Measurements from ENCODE around the gene MFAP3L.

MFAP3L gene

DNA sequence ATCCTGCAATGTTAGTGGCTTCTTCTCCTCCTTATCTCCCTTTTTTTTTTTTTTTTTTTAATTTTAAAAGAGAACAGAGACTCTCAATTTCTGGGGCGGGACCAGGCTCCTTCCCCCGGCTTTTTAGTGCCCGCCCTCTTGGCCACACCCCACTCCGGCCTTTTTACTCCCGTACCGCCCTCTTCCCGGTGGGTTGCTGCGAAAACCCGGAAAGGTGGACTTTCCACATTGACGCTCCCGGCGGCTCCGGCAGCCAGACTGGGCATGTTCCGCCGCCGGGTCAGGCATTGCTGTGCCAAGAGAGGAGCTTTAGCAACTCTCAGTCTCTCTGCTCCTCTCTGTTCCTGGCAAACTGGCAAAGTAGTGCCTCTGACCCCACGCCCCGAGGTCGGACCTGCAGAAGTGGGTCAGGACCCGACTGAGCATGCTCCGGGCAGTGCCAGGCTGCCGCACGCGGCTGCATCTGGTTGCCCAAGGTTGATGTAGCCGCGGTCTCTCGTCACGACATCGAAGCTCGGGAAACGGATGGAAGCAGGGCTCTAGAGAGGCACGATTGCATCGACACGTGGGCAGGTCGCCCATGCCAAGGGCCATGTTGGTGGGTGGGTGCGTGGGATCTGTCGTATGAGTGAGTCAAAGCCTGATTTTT, 1.1 kb upstream of the MFAP3L start:
- TF ChIP-seq TAF1 (IDR thresholded peaks at IDR 0.05; ENCODE audit: low read depth, low read length) (no peak), POU2F2 (IDR thresholded peaks at IDR 0.05; ENCODE audit: low read depth, low read length) (no peak), POLR2AphosphoS5 (IDR thresholded peaks at IDR 0.05; ENCODE audit: low read depth, low read length) (no peak), PAX5 (IDR thresholded peaks at IDR 0.05; ENCODE audit: insufficient read depth, low read length, severe bottlenecking) (no peak), SPI1 (IDR thresholded peaks at IDR 0.05; ENCODE audit: low read depth, low read length) (no peak), POLR2A (IDR thresholded peaks at IDR 0.05; ENCODE audit: low read depth, low read length) (no peak)
- FAIRE-seq (peak; percentile 54), DNase-seq (ENCODE audit: insufficient read length, low spot score) (peak; percentile 74)

DNA sequence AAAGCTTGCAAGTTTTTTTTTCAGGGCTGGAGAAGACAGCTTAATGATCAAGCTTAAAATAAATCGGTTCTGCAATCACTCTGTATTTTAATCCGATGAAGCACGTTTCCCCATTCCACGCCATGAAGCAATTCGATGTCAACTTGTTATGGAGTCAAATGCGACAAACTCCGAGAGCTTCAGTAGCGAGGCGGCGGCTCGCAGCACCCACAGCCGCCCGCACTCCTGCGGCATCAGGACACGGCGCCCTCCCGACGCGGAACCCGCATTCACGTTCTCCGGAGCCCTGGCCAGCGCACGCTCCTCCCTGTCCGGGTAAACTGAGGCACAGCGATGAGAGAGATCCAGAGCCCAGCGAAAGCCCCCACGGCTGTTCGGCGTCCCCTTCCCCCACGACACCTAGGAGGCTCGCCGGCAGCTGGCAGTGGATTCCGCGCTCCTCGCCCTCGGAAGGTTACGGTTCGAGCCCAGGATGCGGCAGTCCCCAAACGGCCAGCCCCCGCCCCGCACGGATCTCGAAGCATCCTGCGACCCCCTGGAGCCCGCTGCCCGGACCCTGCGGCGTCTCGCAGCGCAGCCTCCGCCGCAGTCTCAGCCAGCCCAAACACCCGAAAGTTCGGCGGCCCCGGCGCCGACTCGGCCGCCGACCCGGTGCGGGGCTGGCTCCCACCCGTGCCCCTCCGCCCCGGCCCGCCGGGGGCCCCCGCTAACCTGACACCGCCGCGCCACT, 507 bp downstream of the MFAP3L start:
- no peak for FAIRE-seq
- no peak for TF ChIP-seq POLR2A (IDR thresholded peaks at IDR 0.05; ENCODE audit: low read depth, low read length)
- no peak for TF ChIP-seq TAF1 (IDR thresholded peaks at IDR 0.05; ENCODE audit: low read depth, low read length)
- TF ChIP-seq PAX5 (IDR thresholded peaks at IDR 0.05; ENCODE audit: insufficient read depth, low read length, severe bottlenecking) = no peak
- TF ChIP-seq SPI1 (IDR thresholded peaks at IDR 0.05; ENCODE audit: low read depth, low read length) = no peak
- no peak for TF ChIP-seq POU2F2 (IDR thresholded peaks at IDR 0.05; ENCODE audit: low read depth, low read length)
- no peak for TF ChIP-seq POLR2AphosphoS5 (IDR thresholded peaks at IDR 0.05; ENCODE audit: low read depth, low read length)
- no peak for DNase-seq (ENCODE audit: insufficient read length, low spot score)

DNA sequence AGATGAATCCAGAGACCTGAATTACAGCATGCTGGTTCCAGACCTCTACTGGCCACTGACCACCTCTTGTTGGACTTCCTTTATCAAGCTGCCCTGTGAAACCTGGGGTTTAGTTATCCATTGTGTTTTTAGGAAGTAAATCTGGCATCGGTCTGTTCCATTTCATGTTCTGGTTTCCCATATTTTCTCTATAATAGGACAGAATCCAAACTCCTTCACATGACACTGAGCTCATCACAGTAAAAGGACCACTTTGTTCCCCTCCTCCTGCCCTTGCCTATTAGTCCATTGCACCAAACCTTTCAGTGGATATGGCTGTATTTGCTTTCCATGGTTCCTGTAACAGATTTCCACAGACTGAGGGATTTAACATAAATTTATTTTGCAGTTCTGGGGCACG, 4.0 kb downstream of the MFAP3L start:
- TF ChIP-seq POLR2A (IDR thresholded peaks at IDR 0.05; ENCODE audit: low read depth, low read length) (no peak), TAF1 (IDR thresholded peaks at IDR 0.05; ENCODE audit: low read depth, low read length) (no peak)
- no peak for FAIRE-seq

GRCh38 chr4:170017252-170017651, 8.9 kb downstream of the MFAP3L start:
- no peak for DNase-seq (ENCODE audit: insufficient read length, low spot score)
- no peak for FAIRE-seq
- TF ChIP-seq POLR2A (IDR thresholded peaks at IDR 0.05; ENCODE audit: low read depth, low read length) (no peak), PAX5 (IDR thresholded peaks at IDR 0.05; ENCODE audit: insufficient read depth, low read length, severe bottlenecking) (no peak), POU2F2 (IDR thresholded peaks at IDR 0.05; ENCODE audit: low read depth, low read length) (no peak), SPI1 (IDR thresholded peaks at IDR 0.05; ENCODE audit: low read depth, low read length) (no peak), TAF1 (IDR thresholded peaks at IDR 0.05; ENCODE audit: low read depth, low read length) (no peak), POLR2AphosphoS5 (IDR thresholded peaks at IDR 0.05; ENCODE audit: low read depth, low read length) (no peak)

More for the DNA sequence above, 4.0 kb downstream of the MFAP3L start:
- no peak for DNase-seq (ENCODE audit: insufficient read length, low spot score)

- DNase-seq (ENCODE audit: insufficient read length, low spot score) (no peak), FAIRE-seq (no peak)
- TF ChIP-seq POLR2AphosphoS5 (IDR thresholded peaks at IDR 0.05; ENCODE audit: low read depth, low read length) = no peak
- TF ChIP-seq SPI1 (IDR thresholded peaks at IDR 0.05; ENCODE audit: low read depth, low read length) = no peak
- TF ChIP-seq TAF1 (IDR thresholded peaks at IDR 0.05; ENCODE audit: low read depth, low read length) = no peak
- no peak for TF ChIP-seq POU2F2 (IDR thresholded peaks at IDR 0.05; ENCODE audit: low read depth, low read length)
- TF ChIP-seq PAX5 (IDR thresholded peaks at IDR 0.05; ENCODE audit: insufficient read depth, low read length, severe bottlenecking) = no peak
- no peak for TF ChIP-seq POLR2A (IDR thresholded peaks at IDR 0.05; ENCODE audit: low read depth, low read length)
Measured at GRCh38 chr4:170015285-170015684, 10.9 kb downstream of the MFAP3L start.

DNA sequence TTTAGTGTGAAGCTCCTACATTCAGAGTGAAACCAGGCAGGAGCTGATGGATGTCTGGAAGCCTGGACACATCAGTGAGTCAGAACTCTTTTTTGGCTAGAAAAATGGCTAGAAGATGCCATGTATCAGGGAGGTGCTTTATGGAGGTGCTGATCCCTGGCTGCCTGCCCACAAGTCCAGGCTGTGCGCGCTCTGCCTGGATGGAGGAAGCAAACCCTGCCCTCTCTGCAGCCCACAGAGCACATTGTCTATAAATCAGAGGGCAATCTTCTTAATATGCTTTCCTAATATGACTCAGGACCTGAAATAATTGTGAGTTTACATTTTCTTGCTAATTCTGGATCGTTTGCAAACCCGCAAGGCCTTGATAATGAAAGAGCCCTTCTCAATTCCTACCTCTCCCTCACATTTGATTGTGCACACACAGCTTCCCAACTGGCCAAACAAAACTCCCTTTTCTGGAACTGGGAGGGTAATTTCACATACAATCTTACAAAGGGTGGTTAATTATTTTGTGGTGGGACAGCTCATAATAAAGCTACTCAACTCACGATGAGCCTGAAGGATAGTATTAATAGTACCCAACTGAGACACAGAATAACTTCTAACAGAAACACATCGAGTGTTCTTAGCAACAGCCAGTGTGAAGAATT, 11.7 kb downstream of the MFAP3L start:
- DNase-seq (ENCODE audit: insufficient read length, low spot score) = no peak
- no peak for FAIRE-seq
- no peak for TF ChIP-seq POU2F2 (IDR thresholded peaks at IDR 0.05; ENCODE audit: low read depth, low read length)
- no peak for TF ChIP-seq POLR2AphosphoS5 (IDR thresholded peaks at IDR 0.05; ENCODE audit: low read depth, low read length)
- no peak for TF ChIP-seq SPI1 (IDR thresholded peaks at IDR 0.05; ENCODE audit: low read depth, low read length)
- TF ChIP-seq TAF1 (IDR thresholded peaks at IDR 0.05; ENCODE audit: low read depth, low read length) = no peak

- no peak for FAIRE-seq
- no peak for TF ChIP-seq POLR2A (IDR thresholded peaks at IDR 0.05; ENCODE audit: low read depth, low read length)
- TF ChIP-seq PAX5 (IDR thresholded peaks at IDR 0.05; ENCODE audit: insufficient read depth, low read length, severe bottlenecking) = no peak
- TF ChIP-seq POLR2AphosphoS5 (IDR thresholded peaks at IDR 0.05; ENCODE audit: low read depth, low read length) = no peak
- no peak for TF ChIP-seq TAF1 (IDR thresholded peaks at IDR 0.05; ENCODE audit: low read depth, low read length)
- TF ChIP-seq POU2F2 (IDR thresholded peaks at IDR 0.05; ENCODE audit: low read depth, low read length) = no peak
- no peak for TF ChIP-seq SPI1 (IDR thresholded peaks at IDR 0.05; ENCODE audit: low read depth, low read length)
- DNase-seq (ENCODE audit: insufficient read length, low spot score) = no peak
Measured at GRCh38 chr4:170012629-170012958, 13.6 kb downstream of the MFAP3L start.

DNA sequence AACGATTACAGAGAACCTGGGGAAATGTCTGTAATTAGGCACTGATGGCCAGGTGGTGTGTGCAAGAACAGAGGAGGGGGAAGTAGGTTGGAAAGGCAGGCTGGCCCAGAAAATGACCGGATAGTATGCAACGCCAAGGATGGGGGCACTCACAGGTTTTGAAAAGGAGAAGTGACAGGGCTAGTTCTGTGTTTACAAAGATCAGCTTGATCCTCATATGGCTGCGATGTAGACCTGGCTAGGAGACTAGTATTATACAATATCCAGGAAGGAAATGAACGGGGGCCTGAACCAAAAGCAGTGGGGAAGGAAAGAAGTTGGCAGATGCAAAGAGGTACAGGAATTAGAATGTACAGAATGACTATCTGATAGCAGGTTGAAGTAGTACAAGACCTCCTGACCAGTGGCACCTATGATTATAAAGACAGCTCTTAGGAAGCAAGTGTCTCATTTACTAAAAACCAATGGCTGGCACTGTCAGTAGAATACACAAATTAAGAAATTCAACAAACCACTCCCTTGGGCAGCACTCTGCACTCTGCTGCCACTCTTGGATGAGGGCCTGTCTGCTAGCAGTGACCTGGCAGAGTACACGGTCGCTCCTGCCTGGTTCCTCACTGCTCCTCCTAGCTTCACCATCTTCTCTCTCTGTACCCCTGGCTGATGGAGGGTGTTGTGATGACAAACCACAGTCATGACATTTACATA, 14.1 kb downstream of the MFAP3L start:
- no peak for TF ChIP-seq POLR2A (IDR thresholded peaks at IDR 0.05; ENCODE audit: low read depth, low read length)
- TF ChIP-seq POU2F2 (IDR thresholded peaks at IDR 0.05; ENCODE audit: low read depth, low read length) = no peak
- no peak for TF ChIP-seq SPI1 (IDR thresholded peaks at IDR 0.05; ENCODE audit: low read depth, low read length)
- TF ChIP-seq TAF1 (IDR thresholded peaks at IDR 0.05; ENCODE audit: low read depth, low read length) = no peak
- no peak for TF ChIP-seq POLR2AphosphoS5 (IDR thresholded peaks at IDR 0.05; ENCODE audit: low read depth, low read length)
- TF ChIP-seq PAX5 (IDR thresholded peaks at IDR 0.05; ENCODE audit: insufficient read depth, low read length, severe bottlenecking) = no peak
- DNase-seq (ENCODE audit: insufficient read length, low spot score) = no peak
- no peak for FAIRE-seq

GRCh38 chr4:170009291-170009690, 16.9 kb downstream of the MFAP3L start:
- TF ChIP-seq TAF1 (IDR thresholded peaks at IDR 0.05; ENCODE audit: low read depth, low read length) = no peak
- no peak for FAIRE-seq
- no peak for DNase-seq (ENCODE audit: insufficient read length, low spot score)
